HepG2 (cell line): ENCODE data around the gene STIM1. TPM values are rescaled to one million over a fixed set of nuclear protein-coding genes. Genes with fewer than 3 reads are reported as not detected.

ENCODE experiments used
- ATAC-seq: fragments of 200-7000 bp; cut with Tn5 transposase; 3 replicates; pipeline ENCODE4 v1.9.1; 2020; ENCODE audit warnings: mild to moderate bottlenecking, moderate library complexity
- BruUV-seq: library from RNA; stranded (reverse); fragments of 400-500 nt; replicated peaks from 2 replicates; lab custom pipeline; 2021; lab: Mats Ljungman, UMichigan
- CTCF ChIA-PET: fragments of 300-600 bp; formaldehyde crosslinking; extraction: SDS; loops from one replicate; lab custom pipeline; 2021; ENCODE audit warnings: low total read pairs, inconsistent platforms, low intra/inter-chr PET ratio; lab: Yijun Ruan, JAX
- POLR2A ChIA-PET: fragments of 350-600 bp; sonication (Branson Sonifier 250); formaldehyde crosslinking; loops from one replicate; lab custom pipeline; 2020; ENCODE audit warnings: antibody characterized with exemption, inconsistent platforms; lab: Yijun Ruan, JAX
- DNase-seq: peaks from one replicate; pipeline ENCODE4 v3.0.0-alpha.2; 2015; ENCODE audit warnings: low spot score
- FAIRE-seq: peaks from 3 replicates; lab custom pipeline; 2011; peaks lifted over from hg19 to GRCh38; lab: Jason Lieb, UNC
- H2AFZ ChIP-seq: one replicate; pipeline ENCODE4 v1.6.1; 2011; ENCODE audit warnings: low read length, inconsistent platforms
- H3K27ac ChIP-seq: fragments of 300-600 bp; 3 replicates; pipeline ENCODE4 v1.8.0; 2011; ENCODE audit warnings: mixed run types, mild to moderate bottlenecking, mixed read lengths, low read length, inconsistent platforms; ENCODE audit not compliant: insufficient read depth; ENCODE audit errors: extremely low read length
- H3K27me3 ChIP-seq, 2 experiments: fragments of 200-600 bp in 1 of 2; 2 replicates in 1 of 2; 3 replicates in 1 of 2; pipeline versions ENCODE4 v1.6.0 to v1.8.0; 2011; ENCODE audit warnings: low read length in 2 of 2, mild to moderate bottlenecking in 2 of 2, moderate library complexity in 2 of 2, inconsistent platforms in 1 of 2; ENCODE audit not compliant: insufficient read depth in 2 of 2, control insufficient read depth in 1 of 2
- H3K36me3 ChIP-seq, 2 experiments: fragments of 200-600 bp in 1 of 2; replicated peaks in 1 of 2; 2 replicates in 1 of 2; 3 replicates in 1 of 2; pipeline versions ENCODE4 v1.5.1 to v1.8.0; 2011; ENCODE audit warnings: low read length in 2 of 2, inconsistent platforms in 1 of 2; ENCODE audit not compliant: insufficient read depth in 2 of 2, control insufficient read depth in 1 of 2
- H3K4me1 ChIP-seq: 2 replicates; pipeline ENCODE4 v1.5.1; 2012; ENCODE audit warnings: low read length, inconsistent platforms; ENCODE audit not compliant: insufficient read depth
- H3K4me2 ChIP-seq: 2 replicates; pipeline ENCODE4 v1.6.0; 2011; ENCODE audit warnings: low read depth, low read length, inconsistent platforms
- H3K4me3 ChIP-seq, 3 experiments: fragments of 200-600 bp in 1 of 3; sonication (generic), shearing (Covaris generic) in 1 of 3; replicated peaks in 1 of 3; 2 replicates each; pipeline ENCODE4 v1.5.1; 2011 to 2016; ENCODE audit warnings: low read length in 3 of 3, inconsistent platforms in 2 of 3, low read depth in 2 of 3, mild to moderate bottlenecking in 2 of 3, control low read depth in 1 of 3, mixed read lengths in 1 of 3; ENCODE audit not compliant: insufficient read depth in 1 of 3
- H3K79me2 ChIP-seq: one replicate; pipeline ENCODE4 v1.6.1; 2011; ENCODE audit warnings: low read length, inconsistent platforms; ENCODE audit not compliant: insufficient read depth
- H3K9ac ChIP-seq: 2 replicates; pipeline ENCODE4 v1.6.0; 2011; ENCODE audit warnings: mild to moderate bottlenecking, low read depth, low read length, inconsistent platforms; ENCODE audit not compliant: insufficient read depth
- H3K9me3 ChIP-seq: 2 replicates; pipeline ENCODE4 v1.5.1; 2012; ENCODE audit warnings: mild to moderate bottlenecking, low read length
- H4K20me1 ChIP-seq: 2 replicates; pipeline ENCODE4 v1.6.0; 2011; ENCODE audit warnings: inconsistent platforms, mild to moderate bottlenecking, low read length, moderate library complexity; ENCODE audit not compliant: insufficient read depth
- CC2D1A ChIP-seq: sonication (generic); formaldehyde crosslinking; IDR thresholded peaks from 2 replicates; pipeline ENCODE4 v1.8.1; 2023; ENCODE audit warnings: mild to moderate bottlenecking, missing genetic modification reagents
- GLMP ChIP-seq: sonication (generic); formaldehyde crosslinking; IDR thresholded peaks from 2 replicates; pipeline ENCODE4 v1.9.0; 2021; ENCODE audit warnings: missing genetic modification reagents, mild to moderate bottlenecking, borderline replicate concordance
- IRX3 ChIP-seq: sonication (generic); formaldehyde crosslinking; IDR thresholded peaks from 2 replicates; pipeline ENCODE4 v1.8.1; 2023; ENCODE audit warnings: mild to moderate bottlenecking, low read depth, missing genetic modification reagents, borderline replicate concordance
- MZF1 ChIP-seq: sonication (generic); formaldehyde crosslinking; IDR thresholded peaks from 2 replicates; pipeline ENCODE4 v1.8.1; 2023; ENCODE audit warnings: mild to moderate bottlenecking, missing genetic modification reagents, borderline replicate concordance
- NR2C2 ChIP-seq: sonication (generic); formaldehyde crosslinking; IDR thresholded peaks from 2 replicates; pipeline ENCODE4 v1.4.0; 2020; ENCODE audit warnings: missing genetic modification reagents, mild to moderate bottlenecking, moderate library complexity, borderline replicate concordance
- RNF2 ChIP-seq: fragments of 450-650 bp; conservative IDR thresholded peaks from 2 replicates; pipeline ENCODE4 v1.6.1; 2016; ENCODE audit warnings: low read depth
- ZFP37 ChIP-seq: sonication (generic); formaldehyde crosslinking; IDR thresholded peaks from 2 replicates; pipeline ENCODE4 v1.4.0; 2020; ENCODE audit warnings: missing genetic modification reagents, borderline replicate concordance
- ZIK1 ChIP-seq: sonication (generic); formaldehyde crosslinking; IDR thresholded peaks from 2 replicates; pipeline ENCODE4 v1.5.0; 2020; ENCODE audit warnings: mild to moderate bottlenecking, low read depth, missing genetic modification reagents, borderline replicate concordance
- WGBS: methylation state at CpG from one replicate; pipeline ENCODE4 v1.1.6; 2017; ENCODE audit warnings: low lambda C conversion rate; 5-methylcytosine and 5-hydroxymethylcytosine counted together
- in situ Hi-C: cut with HindIII; loops from 2 replicates; pipeline ENCODE4 v1.10.0; 2017; ENCODE audit warnings: low pct_unique_long_range_greater_than_20kb; ENCODE audit not compliant: extremely low pct_ligation_motif_present
- intact Hi-C: fragments of 100-400 bp; cut with micrococcal nuclease; formaldehyde crosslinking; loops from one replicate; pipeline ENCODE4 v1.10.0; 2022; ENCODE audit not compliant: unreplicated experiment
- polyA plus RNA-seq, 8 experiments: library from polyadenylated mRNA; depleted of rRNA in 3 of 8; stranded (reverse) in 7 of 8; unstranded in 1 of 8; fragments of >200 nt; fragmentation: Illumina TruSeq in 4 of 8; extraction: Trizol in 4 of 8; gene quantifications; 2 replicates each; pipeline versions ENCODE4 v1.2.1 to v1.2.3, GENCODE V29; 2011 to 2016; ENCODE audit warnings: low read depth in 4 of 8, missing spikeins in 1 of 8, mixed read lengths in 1 of 8; ENCODE audit not compliant: insufficient read depth in 1 of 8
- total RNA-seq, 5 experiments: library from RNA; depleted of rRNA; stranded (reverse); fragments of >200 nt; fragmentation: Illumina TruSeq; extraction: Trizol; gene quantifications; 2 replicates each; pipeline ENCODE4 v1.2.3, GENCODE V29; 2016; ENCODE audit warnings: low read depth in 1 of 5
- TF ChIP-seq, protein P1 (sequence below): sonication (generic); formaldehyde crosslinking; IDR thresholded peaks from 2 replicates; pipeline ENCODE4 v1.9.0; 2021; ENCODE audit warnings: missing genetic modification reagents, borderline replicate concordance

Gene STIM1
- total and polyA plus RNA-seq, 2 of the 13 experiments (the other 11 are each of a cell fraction or from before 2014, with no cell fraction given), result 19.2 to 28.5 TPM

DNA sequence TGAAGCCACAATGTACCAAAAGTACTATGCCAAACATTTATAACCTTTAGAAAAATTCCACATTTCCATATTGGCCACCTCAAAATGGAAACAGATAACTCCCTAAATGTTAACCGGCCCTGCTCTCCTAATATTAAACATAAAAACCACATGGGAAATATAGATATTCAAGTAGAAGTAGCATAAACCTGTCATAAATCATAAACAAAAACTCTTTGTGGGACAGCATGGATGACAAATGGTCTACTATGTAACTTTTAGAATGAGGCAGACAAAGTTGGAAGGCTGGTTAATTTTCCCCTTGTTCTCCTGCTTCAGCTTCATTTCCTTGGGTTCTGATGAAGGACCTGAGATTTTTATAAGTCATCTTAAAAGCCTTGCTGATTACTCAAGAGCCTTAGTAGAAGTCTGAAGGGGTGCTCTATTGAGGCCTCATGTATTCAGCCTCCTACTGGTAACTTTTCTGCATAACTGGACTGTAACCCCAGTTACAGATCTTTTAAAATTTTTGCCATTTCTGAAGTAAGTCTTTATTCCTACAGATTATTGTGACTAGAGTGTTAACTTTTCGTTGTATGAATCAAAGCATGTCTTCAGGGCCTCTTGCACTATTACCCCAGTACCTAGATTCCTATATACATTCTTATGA, 116.4 kb downstream of the STIM1 start:
- no peaks in the 10 kb centered on the region for H3K4me1 ChIP-seq
- in situ Hi-C loops (no loop called here), intact Hi-C loops (no loop called here)
- 96% methylated on average over 2 of the region's 2 CpGs for WGBS
- TF ChIP-seq GLMP (CRISPR knock-in tag) (no peak), MZF1 (CRISPR knock-in tag) (no peak), ZFP37 (no peak), CC2D1A (CRISPR knock-in tag) (no peak), ZIK1 (CRISPR knock-in tag) (no peak), RNF2 (no peak), IRX3 (CRISPR knock-in tag) (no peak), NR2C2 (CRISPR knock-in tag) (no peak)
- TF ChIP-seq, protein P1, sequence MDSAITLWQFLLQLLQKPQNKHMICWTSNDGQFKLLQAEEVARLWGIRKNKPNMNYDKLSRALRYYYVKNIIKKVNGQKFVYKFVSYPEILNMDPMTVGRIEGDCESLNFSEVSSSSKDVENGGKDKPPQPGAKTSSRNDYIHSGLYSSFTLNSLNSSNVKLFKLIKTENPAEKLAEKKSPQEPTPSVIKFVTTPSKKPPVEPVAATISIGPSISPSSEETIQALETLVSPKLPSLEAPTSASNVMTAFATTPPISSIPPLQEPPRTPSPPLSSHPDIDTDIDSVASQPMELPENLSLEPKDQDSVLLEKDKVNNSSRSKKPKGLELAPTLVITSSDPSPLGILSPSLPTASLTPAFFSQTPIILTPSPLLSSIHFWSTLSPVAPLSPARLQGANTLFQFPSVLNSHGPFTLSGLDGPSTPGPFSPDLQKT (CRISPR knock-in tag), result no peak
- TF ChIP-seq, all 625 proteins: peak for 0
- ChIA-PET POLR2A (no interaction called here), CTCF (no interaction called here)
- Histone ChIP-seq H3K79me2 (no peaks in the 10 kb centered on the region), H3K27ac (no peak overlapping the region), H3K36me3 (peaks cover 5 to 10% of the 10 kb centered on the region in 2 experiments; a peak in 3 of 5 replicates), H2AFZ (no peak overlapping the region), H3K9me3 (no peaks in the 10 kb centered on the region), H3K9ac (no peak overlapping the region), H3K4me3 (no peak overlapping the region), H3K4me2 (no peak overlapping the region), H4K20me1 (no peaks in the 10 kb centered on the region), H3K27me3 (no peaks in the 10 kb centered on the region)
- ATAC-seq (no peak), DNase-seq (no peak), FAIRE-seq (no peak)
- no TSS peak for BruUV-seq
